Measurements from ENCODE around the gene CAMKMT.

The CAMKMT gene

DNA sequence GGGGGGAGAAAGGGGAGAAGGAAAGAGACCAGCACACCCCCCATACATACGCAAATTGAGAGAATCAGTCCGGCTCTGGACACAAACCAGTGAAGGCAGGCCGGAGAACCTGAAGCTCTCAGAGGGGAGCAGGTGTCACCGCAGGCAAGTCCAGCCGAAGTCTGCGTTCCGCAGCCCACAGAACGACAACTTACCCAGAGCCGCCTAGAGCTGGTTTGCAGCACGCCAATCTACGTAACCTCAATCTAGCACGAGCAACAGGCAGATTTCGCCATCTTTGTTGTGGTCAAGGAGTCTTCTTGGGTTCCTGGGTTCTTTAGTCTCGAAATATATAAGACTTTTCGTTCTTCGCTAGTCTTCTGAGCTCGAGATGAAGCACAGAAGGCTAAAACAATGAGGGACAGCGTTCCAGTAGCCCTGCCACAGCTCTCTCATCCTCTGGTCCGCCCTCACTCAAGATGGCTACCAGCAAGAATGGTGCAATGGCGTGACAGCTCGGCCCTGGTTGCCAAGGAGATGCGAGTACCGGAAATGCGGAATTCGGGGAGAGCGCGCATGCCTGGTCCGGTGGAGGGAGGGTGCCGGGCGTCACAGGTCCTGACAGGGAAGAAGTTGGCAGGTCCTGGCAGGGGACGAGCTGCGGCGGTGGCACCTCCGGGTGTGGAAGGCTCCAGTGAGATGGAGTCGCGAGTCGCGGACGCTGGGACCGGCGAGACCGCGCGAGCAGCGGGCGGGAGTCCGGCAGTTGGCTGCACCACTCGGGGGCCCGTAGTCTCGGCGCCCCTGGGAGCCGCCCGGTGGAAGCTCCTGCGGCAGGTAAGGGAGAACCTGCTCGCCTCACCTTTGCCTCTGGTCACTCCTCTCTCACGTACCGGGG lies at the start of gene CAMKMT, which contains the start of gene PREPL:
TSS of gene CAMKMT (plus strand) at position 618 of the 877 bp plus-strand sequence.
TSS of gene PREPL (minus strand) at position 165 of the 877 bp plus-strand sequence. CDS start 15,152 bp downstream, outside the sequence.
- DNase-seq (ENCODE audit: low read depth) = peak; percentile 96

DNA sequence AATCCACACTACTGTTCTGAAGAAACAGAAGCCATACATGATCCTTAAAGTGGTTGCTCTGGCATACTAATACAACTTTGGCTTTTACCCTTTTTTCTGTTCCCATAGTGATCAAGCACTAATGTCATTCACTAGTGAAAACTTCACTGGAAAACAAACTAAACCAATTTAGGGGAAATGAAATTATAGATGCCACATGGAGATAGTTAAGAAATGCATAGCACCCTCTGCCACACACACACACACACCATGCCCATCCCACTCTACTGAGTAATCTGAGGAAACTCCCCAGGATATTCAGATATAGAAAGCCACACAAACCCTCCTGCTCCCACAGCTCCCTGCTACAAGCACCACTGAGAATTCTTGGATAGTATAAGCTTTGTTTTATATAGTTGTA lies 47.4 kb upstream of the CAMKMT start:
- DNase-seq (ENCODE audit: low read depth) = no peak

DNA sequence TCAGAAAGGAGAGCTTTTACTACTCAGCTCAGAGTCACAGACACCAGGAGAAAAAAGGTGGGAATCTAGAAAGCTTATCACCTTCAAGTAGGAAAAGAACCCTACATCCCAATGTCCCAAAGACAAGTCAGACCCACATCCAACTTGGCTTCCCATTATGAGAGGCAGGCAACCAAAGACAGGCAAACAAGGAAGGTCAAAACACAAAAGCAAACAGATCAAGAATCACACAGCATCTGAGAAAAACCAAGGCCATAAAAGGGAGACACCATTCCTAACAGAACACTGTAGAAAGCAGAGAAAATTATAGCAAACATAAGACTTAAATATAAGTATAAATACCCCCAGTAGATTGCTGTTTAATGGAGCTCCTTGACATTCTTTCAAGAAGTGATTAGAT lies 45.8 kb upstream of the CAMKMT start:
- no peak for DNase-seq (ENCODE audit: low read depth)

DNA sequence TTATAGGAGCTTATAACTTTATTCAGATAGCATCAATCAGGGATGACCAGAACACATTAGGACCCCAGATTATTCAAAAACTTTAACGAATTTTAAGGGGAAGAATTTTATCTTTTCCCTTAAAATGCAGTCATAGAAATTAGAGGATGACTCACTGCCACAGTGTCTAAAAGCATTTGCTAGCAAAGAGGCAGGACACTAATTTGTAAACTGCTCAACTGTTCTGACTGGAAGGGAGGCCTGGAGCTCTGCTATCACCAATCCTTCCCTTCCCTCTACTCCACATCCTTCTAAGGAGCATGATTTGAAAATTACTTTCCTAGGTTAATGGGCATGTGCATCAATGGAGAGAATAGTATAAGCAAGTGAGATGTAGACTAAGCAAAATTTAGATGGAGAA lies 40.9 kb upstream of the CAMKMT start:
- no peak for DNase-seq (ENCODE audit: low read depth)

DNA sequence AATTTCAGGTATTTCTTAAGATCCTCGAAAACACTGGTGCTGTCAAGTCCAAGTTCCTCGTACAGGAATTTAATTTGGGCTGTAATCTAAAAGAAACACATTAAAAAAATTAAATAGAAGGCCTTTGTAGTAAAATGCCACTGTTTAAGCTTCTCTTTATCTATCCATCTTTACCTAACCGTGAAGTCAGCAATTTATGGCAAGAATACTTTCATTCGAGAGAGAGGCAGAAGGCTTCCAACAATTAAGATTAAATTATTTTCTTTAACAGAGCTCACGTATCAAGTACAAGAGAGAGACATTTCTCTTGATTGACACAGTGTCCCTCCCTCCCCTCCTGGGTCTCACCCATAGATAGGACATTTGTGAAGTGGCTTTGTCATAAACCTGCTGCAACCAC lies 40.4 kb upstream of the CAMKMT start:
- DNase-seq (ENCODE audit: low read depth) = no peak

DNA sequence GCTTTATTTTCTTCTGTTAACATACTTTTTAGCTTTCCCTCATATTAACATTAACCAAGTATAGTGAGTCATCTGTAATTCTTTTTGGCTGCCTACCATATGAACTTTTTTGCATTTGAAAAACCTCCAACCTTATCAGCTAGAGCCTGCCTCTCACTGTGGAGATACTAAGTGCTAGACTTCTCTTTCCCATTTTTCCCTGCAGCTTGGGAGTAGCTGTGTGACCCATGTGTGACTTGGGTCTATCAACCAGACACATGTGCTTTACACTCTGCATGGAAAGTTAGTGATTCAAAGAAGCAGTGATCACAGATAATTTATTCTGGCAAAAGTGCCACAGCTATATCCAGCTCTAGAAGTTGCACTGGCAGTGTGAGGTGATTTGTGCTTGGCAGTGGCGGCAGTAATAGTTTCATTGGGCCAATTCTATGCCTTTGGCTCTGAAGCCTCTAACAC lies 36.7 kb upstream of the CAMKMT start:
- no peak for DNase-seq (ENCODE audit: low read depth)

- DNase-seq (ENCODE audit: low read depth) = no peak
These were observed 35.9 kb upstream of the CAMKMT start for GRCh38 chr2:44325897-44326296.

DNA sequence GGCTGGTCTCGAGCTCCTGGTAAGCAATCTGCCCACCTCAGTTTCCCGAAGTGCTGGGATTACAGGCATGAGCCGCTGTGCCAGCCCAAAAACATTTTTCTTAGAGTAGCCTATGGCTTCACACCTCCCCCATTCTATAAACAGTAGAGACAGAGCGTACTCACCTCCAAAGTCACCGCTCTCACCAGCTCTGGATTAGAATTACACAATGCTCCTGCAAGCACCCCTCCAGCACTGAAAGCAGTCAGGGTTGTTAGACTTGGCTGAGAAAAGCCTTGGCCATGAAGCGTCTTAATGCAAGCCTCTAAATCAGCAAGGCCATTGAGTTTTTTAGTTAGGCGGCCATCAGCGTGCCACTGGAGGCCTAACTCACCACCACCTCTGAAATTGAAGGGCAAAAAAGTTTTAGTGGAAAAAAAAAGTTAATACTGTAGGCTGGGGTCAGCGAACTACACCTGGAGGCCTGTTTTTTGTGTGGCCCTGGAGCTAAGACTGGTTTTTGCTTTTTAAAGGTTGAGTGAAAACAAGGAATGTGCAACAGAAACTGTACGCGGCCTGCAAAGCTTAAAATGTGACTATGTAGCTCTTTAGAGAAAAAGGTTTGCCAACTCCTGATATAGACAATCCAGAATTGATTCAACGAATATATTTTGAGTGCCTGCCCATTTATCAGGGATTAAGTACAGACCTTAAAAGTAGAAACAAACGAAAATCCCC lies 35.0 kb upstream of the CAMKMT start:
- DNase-seq (ENCODE audit: low read depth) = no peak

GRCh38 chr2:44328750-44329149 lies 33.0 kb upstream of the CAMKMT start:
- DNase-seq (ENCODE audit: low read depth) = no peak

DNA sequence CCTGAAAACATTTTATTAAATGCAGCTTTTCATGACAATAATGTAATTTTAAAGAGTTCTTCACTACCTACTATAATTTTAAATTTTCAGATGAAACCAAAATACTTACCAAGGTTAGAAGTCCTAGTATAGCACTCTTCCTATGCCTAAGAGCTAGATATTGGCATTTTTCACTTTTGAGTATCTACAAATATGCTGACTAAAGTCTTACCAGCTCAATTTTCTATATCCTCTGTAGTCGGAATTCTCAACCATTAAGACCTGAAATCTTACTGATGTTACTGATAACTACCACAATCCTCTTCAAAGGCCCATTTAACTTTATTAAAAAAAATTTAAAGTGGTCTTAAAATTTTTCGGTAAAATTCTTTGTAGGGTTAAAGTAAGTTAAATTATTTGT lies 32.4 kb upstream of the CAMKMT start:
- DNase-seq (ENCODE audit: low read depth) = no peak

DNA sequence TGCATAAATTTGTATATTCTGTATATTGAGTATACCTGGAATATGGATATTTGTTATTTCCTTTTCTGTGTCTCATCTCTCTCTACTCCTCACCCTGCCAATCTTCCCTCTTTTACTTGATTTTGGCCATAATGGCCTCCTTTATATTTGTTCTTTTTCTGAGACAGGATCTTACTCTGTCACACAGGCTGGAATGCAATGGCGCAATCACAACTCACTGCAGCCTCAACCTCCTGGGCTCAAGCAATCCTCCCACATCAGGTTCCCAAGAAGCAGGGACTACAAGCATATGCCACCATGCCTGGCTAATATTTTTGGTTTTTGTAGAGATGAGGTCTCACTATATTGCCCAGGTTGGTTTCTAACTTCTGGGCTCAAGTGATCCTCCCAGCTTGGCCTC lies 30.9 kb upstream of the CAMKMT start:
- DNase-seq (ENCODE audit: low read depth) = no peak

- DNase-seq (ENCODE audit: low read depth) = no peak
These were observed 27.8 kb upstream of the CAMKMT start for GRCh38 chr2:44333994-44334393.

DNA sequence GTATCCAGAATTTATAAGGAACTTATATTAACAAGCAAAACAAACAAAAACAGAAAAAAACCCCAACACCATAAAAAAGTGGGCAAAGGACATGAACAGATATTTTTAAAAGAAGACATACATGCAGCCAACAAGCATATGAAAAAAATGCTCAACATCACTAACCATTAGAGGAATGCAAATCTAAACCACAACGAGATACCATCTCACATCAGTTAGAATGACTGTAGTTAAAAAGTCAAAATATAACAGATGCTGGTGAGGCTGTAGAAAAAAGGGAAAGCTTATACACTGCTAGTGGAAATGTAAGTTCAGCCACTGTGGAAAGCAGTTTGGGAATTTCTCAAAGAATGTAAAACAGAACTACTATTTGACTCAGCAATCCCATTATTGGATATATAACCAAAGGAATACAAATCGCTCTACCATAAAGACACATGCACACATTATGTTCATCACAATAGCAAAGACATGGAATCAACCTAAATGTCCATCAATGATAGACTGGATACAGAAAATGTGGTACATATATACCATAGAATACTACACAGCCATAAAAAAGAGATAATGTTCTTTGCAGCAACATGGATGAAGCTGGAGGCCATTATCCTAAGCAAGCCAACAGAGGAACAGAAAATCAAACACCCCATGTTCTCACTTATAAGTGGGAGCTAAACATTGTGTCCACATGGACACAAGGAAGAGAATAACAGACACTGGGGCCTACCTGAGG lies 25.8 kb upstream of the CAMKMT start:
- DNase-seq (ENCODE audit: low read depth) = no peak

- no peak for DNase-seq (ENCODE audit: low read depth)
These were observed 18.9 kb upstream of the CAMKMT start for GRCh38 chr2:44342854-44343253.

GRCh38 chr2:44347526-44347925 lies 14.2 kb upstream of the CAMKMT start:
- no peak for DNase-seq (ENCODE audit: low read depth)

DNA sequence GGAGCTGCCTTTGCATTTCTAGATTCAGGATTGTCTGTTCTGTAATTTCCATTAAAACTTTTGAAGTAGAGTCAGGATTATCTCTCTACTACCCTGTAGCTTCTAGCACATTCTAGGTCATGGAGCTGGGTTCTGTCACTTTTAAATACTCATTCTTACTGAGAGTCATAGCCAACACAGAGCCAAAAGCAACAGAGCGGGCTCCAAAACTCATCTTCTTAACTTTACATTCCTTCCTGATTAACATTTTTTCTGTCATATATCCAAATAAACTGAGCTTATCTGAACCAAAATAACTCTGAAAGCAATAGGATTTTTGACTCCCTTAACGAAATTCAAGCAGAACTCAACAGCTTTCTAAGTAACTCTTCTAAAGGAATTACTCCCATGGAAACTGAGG lies 13.3 kb upstream of the CAMKMT start:
- DNase-seq (ENCODE audit: low read depth) = no peak

DNA sequence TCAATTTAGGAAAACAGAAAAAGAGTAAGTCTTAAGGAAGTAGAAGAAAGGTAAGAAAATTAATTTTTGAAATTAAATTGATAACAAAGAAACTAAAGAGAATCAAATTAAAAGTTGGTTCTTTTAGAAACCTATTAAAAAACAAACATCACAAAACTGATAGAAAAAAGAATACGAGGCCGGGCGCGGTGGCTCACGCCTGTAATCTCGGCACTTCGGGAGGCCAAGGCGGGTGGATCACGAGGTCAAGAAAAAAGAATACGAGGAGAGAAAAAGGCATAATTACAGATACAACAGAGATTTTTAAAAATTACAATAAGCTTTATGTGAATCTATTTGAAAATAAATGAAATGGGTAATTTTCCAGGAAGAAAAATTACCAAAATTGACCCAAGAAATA lies 12.2 kb upstream of the CAMKMT start:
- DNase-seq (ENCODE audit: low read depth) = no peak

- DNase-seq (ENCODE audit: low read depth) = no peak
These were observed 10.7 kb upstream of the CAMKMT start for GRCh38 chr2:44351088-44351487.

- DNase-seq (ENCODE audit: low read depth) = no peak
These were observed 10.1 kb upstream of the CAMKMT start for GRCh38 chr2:44351676-44352075.

- no peak for DNase-seq (ENCODE audit: low read depth)
These were observed 9.2 kb upstream of the CAMKMT start for GRCh38 chr2:44352510-44352909.

- DNase-seq (ENCODE audit: low read depth) = no peak
These were observed 7.0 kb upstream of the CAMKMT start for GRCh38 chr2:44354761-44355160.

GRCh38 chr2:44358503-44358902 lies 3.2 kb upstream of the CAMKMT start:
- DNase-seq (ENCODE audit: low read depth) = no peak

All from activated T-helper 1 cell treated with Interleukin-2 at 50 U/mL for 16 hours (primary cell).